OCI-LY7 (cell line): ENCODE measurements around the gene TPH2.

Experiments used
- EZH2phosphoT487 ChIP-seq: fragments of 200-600 bp; sonication (generic); IDR thresholded peaks from 2 replicates; pipeline ENCODE4 v1.6.1; 2018; ENCODE audit warnings: low read depth, borderline replicate concordance, mild to moderate bottlenecking, mixed run types, antibody characterized with exemption, low read length, moderate library complexity, mixed read lengths
- TF ChIP-seq, protein P1 (sequence below): fragments of 200-600 bp; sonication (generic); conservative IDR thresholded peaks from 2 replicates; pipeline ENCODE4 v1.5.1; 2014; ENCODE audit warnings: mild to moderate bottlenecking, antibody characterized with exemption, low read length, moderate library complexity, mixed read lengths

- TF ChIP-seq, protein P1, sequence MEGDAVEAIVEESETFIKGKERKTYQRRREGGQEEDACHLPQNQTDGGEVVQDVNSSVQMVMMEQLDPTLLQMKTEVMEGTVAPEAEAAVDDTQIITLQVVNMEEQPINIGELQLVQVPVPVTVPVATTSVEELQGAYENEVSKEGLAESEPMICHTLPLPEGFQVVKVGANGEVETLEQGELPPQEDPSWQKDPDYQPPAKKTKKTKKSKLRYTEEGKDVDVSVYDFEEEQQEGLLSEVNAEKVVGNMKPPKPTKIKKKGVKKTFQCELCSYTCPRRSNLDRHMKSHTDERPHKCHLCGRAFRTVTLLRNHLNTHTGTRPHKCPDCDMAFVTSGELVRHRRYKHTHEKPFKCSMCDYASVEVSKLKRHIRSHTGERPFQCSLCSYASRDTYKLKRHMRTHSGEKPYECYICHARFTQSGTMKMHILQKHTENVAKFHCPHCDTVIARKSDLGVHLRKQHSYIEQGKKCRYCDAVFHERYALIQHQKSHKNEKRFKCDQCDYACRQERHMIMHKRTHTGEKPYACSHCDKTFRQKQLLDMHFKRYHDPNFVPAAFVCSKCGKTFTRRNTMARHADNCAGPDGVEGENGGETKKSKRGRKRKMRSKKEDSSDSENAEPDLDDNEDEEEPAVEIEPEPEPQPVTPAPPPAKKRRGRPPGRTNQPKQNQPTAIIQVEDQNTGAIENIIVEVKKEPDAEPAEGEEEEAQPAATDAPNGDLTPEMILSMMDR = no peak
- no peak for TF ChIP-seq EZH2phosphoT487
These were observed 20.4 kb downstream of the TPH2 start for GRCh38 chr12:71958993-71959578.
